ENCODE measurements around the gene GNGT1.

DNA sequence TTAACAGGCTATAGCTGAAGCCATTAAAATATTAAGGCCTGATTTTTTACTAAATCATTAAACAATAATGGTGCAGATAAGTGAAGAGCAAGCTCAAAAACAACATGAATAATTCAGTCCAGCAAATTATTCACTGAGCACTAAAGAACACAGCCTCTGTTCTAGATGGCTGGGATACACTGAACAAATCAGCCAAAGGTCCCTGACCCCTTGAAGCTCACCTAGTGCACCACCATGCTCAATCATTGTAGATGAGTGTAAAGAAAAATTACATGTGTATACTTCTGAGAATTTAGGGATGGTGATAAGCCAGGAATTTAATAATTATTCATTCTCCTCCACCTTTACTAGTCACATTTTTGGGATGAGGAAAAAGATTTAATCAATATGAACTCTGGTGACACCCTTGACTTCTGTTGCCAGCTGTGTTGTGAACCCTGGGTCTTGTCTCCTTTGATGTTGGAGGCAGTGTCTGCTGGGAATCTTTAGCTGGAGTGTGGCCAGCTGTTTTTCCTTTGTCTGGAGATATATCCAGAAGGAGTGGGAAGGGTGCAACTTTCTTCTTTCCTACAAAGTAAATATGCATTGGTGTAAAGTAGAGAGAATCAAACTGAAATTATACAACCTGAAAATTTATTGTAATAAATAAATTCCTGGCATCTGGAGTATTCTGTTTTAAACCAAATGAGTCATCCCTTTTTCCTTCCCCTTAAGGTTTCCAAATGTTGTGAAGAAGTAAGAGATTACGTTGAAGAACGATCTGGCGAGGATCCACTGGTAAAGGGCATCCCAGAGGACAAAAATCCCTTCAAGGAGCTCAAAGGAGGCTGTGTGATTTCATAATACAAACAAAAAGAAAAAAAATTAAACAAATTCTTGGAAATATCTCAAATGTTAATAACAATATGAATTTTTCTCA lies 4.0 kb downstream of the GNGT1 start:
- TF ChIP-seq POU2F2 (IDR thresholded peaks at IDR 0.05; ENCODE audit: low read depth, low read length) = no peak
- TF ChIP-seq POLR2A (IDR thresholded peaks at IDR 0.05; ENCODE audit: low read depth, low read length) = no peak
